ENCODE results near the gene REM2.

Gene REM2

DNA sequence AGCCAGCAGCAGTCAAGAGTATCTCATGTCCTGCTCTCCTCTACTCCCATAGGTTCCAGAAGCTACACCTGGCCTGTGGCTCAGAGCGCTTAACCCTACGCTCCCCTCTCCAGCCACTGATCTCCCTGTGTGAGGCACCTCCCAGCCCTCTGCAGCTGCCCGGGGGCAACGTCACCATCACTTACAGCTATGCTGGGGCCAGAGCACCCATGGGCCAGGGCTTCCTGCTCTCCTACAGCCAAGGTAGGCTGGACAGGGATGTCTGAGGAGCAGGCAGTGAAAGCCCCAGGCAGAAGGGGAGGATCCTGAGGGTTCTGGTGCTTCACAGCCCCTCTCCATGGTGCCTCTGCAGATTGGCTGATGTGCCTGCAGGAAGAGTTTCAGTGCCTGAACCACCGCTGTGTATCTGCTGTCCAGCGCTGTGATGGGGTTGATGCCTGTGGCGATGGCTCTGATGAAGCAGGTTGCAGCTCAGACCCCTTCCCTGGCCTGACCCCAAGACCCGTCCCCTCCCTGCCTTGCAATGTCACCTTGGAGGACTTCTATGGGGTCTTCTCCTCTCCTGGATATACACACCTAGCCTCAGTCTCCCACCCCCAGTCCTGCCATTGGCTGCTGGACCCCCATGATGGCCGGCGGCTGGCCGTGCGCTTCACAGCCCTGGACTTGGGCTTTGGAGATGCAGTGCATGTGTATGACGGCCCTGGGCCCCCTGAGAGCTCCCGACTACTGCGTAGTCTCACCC is 7.8 kb upstream of the REM2 start:
- no peak for DNase-seq

DNA sequence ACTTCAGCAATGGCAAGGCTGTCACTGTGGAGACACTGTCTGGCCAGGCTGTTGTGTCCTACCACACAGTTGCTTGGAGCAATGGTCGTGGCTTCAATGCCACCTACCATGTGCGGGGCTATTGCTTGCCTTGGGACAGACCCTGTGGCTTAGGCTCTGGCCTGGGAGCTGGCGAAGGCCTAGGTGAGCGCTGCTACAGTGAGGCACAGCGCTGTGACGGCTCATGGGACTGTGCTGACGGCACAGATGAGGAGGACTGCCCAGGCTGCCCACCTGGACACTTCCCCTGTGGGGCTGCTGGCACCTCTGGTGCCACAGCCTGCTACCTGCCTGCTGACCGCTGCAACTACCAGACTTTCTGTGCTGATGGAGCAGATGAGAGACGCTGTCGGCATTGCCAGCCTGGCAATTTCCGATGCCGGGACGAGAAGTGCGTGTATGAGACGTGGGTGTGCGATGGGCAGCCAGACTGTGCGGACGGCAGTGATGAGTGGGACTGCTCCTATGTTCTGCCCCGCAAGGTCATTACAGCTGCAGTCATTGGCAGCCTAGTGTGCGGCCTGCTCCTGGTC is 7.2 kb upstream of the REM2 start:
- no peak for DNase-seq

DNA sequence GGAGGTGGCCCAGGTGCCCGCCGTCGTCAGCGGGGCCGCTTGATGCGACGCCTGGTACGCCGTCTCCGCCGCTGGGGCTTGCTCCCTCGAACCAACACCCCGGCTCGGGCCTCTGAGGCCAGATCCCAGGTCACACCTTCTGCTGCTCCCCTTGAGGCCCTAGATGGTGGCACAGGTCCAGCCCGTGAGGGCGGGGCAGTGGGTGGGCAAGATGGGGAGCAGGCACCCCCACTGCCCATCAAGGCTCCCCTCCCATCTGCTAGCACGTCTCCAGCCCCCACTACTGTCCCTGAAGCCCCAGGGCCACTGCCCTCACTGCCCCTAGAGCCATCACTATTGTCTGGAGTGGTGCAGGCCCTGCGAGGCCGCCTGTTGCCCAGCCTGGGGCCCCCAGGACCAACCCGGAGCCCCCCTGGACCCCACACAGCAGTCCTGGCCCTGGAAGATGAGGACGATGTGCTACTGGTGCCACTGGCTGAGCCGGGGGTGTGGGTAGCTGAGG is 6.0 kb upstream of the REM2 start:
- DNase-seq, result no peak

DNA sequence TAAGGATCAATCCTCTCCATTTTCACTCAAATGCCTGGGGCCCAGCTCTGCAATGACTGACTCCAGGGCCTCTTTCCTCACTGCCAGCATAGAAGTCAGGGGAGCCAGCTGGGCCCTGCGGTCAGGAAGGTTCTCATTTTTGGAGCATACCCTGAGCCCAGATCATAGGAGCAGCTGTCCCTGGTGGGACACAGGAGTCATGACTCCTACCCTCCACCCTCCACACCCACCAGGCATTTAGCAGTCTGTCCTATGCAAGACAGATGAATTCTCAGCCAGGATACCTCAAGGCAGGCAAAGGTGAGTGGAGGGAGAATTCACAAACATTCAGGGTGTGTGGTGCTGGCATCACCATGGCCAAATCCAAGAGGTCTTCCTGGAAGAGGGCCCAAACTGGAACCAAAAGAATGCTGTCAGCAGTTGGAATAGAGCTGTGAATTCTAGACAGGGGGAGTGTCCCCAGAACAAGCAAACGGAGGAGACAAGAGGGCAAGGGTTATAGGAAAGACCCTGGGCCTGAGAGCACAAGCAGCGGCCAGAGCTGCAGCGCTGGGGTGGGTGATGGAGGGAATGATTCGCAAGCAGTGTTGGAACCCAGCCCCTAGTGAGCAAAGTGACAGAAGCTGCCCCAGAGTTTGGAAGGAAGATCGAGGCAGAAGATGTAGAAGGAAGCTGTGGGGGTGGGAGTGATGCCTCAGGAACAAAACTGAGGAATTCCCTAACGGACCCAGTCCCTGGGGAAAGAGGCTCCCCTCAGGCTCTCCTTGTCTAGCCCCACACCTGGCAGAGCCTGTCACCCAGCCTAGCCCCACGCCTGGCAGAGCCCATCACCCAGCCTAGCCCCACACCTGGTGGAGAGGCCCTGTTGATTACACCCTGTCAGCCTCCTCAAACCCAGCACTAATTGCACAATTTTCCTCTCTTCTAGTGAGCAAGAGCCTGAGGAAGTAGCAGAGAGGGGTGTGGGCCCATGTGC is 4.5 kb upstream of the REM2 start:
- DNase-seq, result no peak

DNA sequence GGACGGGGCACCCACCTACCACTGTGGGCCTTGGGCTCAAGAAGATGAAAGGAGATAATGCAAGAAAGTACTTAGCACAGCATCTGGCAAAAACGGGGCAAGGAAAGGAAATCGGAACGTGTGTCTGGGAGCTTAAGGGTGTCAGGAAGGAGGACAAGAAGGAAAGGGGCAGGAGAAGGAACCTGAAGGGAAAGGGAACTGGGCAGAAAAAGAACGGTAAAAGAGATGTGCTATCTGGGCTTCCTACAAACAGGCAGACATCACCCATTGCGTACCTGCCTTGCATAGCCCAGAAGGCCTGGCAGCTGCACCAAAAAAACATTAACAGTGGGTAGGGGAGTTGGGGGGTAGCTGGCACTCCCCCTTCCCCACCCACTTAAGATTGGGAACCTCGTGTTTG is 958 bp upstream of the REM2 start:
- no peak for DNase-seq

DNA sequence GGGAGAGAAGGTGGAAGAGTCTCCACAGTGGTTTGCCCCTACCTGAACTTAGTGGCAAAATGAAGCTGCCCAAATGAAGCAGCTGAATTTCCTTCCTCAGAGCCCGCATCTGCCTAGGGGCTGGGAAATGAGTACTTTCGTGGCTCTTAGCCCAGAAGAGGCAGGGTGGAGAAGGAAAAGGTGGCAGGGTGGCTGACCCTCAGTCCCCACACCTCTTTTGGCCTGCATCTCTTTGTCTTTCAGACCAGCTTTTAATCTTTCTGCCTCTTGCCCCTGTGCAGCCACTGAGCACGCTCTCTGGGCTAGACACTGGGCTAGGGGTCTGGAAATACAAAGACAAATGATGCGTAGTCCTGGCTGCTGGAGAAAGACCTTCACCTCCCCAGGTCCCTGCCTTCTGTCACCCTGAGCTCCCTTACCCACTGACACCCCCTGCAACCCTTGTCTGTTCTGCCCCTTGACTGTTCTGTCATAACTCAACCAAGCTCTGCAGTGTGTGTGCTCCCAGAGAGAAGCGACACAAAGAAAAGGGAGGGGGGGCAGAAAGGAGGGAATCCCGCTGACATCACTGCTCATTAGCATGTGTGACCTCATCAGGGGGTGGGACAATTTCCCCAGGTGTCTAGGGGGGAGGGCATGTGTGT is 371 bp upstream of the REM2 start:
- peak; percentile 75 for DNase-seq

DNA sequence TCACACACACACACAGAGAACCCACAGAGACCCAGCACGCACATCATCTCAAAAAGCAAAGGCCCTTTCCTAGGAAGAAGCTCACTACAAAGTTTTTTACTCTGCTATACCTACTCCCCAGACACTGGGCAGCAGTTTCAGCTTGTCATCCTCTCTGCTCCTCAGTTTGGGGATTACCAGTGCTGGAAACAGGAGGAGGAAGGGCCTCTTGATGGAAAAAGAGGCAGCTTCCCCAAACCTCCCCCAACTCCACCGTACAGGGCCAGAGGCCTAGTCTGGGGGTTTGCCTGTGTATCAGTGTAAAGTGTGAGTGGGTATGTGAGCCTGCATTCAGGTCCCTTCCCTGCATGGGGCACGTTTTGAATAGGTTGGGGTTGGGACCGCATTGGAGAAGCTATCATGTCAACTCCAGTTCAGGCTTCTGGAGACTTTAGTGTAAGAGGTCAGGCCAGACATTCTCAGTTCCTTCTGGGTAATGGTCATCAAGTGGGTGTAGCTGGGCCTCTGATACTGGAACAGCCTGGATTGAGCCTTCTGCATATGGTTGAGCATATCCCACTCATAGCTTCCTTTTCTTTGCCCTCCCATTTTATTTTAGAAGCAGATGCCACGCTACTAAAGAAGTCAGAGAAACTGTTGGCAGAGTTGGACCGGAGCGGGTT is 1.2 kb downstream of the REM2 start:
- DNase-seq, result no peak

DNA sequence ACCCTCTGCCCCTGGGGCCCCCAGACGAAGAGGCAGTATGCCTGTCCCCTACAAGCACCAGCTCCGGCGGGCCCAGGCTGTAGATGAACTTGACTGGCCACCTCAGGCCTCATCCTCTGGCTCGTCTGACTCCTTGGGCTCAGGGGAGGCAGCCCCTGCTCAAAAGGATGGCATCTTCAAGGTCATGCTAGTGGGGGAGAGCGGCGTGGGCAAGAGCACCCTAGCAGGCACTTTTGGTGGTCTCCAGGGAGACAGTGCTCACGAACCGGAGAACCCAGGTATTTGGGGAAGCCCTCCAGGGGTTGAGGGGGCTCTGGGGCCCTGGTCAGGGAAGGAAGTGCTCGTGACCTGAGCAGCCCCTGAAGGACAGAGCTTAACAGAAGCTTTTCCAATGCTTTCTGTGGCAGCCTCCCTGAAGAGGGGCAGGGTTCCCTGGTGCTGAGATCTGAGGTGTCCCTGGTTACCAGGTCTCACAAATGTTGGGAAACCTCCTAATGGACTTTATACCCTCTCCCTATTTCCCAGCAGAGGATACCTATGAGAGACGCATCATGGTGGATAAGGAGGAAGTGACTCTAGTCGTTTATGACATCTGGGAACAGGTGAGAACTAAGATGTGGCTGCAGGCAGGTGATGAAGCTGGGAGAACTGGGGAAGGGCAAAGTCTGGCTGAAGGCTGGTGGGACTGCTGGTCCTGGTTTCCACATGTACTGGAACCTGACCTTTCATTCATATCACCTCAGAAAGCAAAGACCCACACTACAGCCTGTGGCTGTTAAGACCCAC is 1.9 kb downstream of the REM2 start:
- DNase-seq, result no peak

DNA sequence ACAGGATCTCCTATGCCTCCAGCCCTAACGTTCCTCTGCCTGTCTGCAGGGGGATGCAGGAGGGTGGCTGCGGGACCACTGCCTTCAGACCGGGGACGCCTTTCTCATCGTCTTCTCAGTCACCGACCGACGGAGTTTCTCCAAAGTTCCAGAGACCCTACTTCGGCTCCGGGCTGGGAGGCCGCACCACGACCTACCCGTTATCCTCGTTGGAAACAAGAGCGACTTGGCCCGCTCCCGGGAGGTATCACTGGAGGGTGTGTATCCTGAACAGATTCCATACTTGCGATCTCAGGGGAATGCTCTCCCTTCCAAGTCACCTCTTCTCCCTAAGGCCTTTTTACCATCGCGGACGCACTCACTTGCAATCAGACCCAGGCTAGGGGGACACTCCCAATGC is 3.0 kb downstream of the REM2 start:
- no peak for DNase-seq

DNA sequence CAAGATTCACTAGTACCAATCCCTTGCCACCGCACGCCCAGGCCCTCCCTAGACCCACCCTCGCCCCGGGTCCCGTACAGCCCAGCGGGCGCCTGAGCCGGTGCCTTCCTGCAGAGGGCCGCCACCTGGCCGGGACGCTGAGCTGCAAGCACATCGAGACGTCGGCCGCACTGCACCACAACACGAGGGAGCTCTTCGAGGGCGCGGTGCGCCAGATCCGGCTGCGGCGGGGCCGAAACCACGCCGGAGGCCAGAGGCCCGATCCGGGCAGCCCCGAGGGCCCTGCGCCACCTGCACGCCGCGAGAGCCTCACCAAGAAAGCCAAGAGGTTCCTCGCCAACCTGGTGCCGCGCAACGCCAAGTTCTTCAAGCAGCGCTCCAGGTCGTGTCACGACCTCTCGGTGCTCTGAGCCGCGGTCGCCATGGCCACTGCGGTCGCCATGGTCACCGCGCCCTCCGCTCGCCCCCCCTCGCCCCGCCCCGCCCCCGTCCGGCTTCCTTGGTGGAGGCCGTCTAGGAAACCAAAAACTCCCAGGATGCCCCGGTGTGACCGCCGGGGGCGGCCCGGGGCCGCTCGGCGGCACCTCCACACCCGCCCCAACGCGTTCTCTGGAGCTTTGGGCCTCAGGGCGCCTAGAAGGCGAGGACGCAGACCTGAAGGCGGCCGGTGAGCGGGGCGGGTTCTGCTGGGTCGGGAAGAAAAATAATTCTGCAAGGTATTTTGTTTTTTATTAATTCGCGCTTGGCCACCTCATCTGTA is 3.7 kb downstream of the REM2 start:
- peak; percentile 54 for DNase-seq

DNA sequence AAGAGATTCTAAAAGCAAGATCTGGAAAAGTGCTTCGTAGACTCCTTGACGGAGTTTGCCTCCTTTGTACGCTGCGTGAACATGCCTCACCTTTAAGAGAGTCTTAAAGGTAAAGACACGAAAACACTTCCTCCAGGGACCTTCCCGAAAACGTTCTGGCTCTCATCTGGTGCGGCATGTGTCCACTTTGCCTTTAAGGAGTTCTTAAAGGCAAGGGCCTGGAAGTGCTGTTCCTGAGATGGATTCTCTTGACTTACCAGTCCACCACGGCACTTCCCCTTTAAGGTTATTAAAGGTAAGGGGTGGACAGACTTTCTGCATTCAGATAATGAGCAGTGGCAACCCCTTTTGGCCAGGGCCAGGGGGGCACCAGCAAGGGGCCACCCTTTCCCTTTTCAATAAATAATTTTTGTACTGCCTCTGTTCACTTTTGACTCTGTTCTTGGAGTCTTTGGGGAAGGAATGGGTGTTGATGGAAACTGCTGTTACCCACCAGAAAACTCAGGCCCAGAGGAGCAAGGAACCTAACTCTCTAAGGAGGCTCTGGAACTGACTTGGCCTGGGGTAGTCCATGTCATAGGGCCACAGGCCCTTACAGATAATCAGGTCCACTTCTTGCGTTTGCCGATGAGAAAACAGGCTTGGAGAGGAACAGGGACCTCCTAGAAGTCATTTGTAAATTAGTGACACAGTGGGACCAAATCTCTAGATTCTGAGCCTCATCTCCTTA is 4.4 kb downstream of the REM2 start:
- peak; percentile 44 for DNase-seq

DNA sequence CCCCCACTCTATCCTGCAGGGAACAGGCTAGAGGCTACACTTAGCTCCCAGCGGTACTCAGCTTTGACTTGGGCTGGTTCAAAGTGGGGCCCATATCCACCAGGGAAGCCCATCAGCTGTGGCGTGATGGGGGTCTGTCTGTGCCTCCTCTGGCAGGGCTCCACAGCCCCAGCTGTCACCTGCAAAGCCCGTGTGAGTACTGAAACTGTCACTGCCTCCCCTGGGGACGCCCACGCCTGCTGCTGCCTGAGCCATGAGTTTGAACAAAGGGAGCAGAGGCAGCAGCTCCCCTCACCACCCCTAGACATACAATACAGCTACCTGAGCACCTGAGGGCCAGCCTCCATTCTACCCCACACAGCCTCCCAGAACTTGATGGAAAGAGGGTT is 5.0 kb downstream of the REM2 start:
- peak; percentile 41 for DNase-seq

DNA sequence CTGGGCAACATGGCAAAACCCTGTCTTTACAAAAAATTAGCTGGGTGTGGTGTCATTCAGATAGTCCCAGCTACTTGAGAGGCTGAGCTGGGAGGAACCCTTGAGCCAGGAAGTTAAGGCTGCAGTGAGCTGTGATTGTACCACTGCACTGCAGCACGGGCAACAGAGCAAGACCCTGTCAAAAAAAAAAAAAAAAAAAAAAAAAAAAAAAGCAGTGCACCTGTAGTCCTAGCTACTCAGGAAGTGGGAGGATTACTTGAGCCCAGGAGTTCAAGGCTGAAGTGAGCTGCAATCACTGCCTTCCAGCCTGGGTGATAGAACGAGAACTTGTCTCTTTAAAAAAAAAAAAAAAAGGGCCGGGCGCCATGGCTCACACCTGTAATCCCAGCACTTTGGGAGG is 5.6 kb downstream of the REM2 start:
- no peak for DNase-seq

DNA sequence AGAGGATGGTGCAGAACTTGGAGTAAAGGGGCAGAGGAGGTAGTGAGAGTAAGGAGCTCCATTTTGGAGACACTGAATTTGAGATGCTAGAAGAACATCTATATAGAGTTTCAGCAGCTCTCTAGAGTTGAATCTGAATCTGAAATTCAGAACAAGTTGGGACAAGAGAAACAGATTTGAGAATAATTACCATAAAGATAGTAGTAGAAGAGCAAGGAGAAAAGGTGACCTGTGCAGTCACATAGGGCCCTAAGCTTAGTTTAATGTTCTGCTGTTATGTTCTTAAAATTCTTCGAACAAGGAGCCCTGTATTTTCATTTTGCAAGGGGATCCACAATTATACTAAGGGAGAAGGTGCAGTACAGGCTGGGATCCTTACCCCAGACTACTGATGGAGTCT is 7.4 kb downstream of the REM2 start:
- no peak for DNase-seq

DNA sequence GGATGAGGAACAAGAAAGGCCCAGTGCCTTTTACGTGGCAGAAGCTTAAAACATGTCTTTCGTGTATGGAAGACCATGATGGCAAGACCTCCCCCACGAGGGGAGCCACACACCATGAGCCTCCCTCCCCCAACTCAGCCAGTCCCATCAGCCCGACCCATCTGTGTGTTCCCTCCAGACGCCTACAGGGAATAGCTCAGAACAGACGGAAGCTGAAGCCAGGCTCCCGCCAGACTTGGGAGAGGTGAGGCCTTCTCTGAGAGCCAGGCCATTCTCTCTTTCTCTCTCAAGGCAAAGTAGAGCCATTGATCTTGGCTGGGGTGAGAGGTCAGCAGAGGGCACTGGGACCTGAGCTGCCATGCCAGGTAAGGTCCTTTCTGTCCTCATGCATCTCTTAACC is 9.5 kb downstream of the REM2 start:
- DNase-seq, result no peak

DNA sequence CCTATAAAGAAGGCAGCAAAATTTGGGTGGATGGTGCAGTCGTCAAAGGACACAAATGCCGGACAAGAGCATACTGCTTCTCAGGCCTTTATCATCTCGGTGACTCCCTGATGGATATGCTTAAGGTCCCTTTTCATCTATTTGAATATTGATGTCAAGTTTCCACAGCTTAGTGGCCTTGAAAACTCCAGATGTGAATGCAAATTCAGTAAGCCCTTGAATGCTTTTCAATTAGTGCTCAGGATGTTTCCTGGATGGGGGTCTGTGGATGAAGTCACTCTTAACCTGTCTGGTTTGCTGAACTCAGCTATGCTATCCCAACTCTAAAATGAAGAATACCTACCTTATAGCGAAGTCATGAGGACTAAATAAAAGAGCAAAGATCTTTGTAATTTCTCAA is 10.7 kb downstream of the REM2 start:
- no peak for DNase-seq

DNA sequence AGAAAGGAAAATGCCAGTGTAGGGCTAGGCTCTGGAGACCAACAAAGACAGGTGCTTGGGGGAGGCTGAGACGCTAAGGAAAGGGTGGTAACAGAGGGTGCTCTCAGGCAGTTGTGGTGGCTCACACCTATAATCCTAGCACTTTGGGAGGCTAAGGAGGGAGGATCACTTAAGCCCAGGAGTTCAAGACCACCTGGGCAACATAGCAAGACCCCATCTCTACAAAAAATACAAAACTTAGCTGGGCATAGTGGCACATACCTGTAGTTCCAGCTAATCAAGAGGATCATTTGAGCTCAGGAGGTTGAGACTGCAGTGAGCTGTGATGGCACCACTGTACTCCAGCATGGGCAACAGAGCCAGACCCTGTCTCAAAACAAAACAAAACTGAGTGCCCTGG is 12.4 kb downstream of the REM2 start:
- no peak for DNase-seq

DNA sequence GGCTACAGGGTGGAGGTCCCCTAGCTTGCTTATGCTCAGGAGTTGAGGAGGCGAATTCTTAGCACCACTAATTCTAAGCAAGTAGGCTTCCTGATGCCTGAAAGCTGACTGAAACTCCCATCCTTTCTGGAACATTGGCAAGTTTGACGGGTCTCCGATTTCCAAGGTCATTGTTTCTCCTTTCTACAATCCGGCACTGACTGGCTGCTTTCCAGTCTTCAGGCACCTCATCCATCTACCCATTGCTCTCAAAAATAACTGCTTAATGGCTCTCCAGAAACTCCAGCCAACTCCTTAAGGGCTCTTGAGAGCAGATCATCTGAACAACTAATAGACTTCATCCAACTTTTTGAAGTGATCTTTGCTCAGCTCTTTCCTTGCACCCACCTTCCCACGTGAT is 13.3 kb downstream of the REM2 start:
- no peak for DNase-seq

DNA sequence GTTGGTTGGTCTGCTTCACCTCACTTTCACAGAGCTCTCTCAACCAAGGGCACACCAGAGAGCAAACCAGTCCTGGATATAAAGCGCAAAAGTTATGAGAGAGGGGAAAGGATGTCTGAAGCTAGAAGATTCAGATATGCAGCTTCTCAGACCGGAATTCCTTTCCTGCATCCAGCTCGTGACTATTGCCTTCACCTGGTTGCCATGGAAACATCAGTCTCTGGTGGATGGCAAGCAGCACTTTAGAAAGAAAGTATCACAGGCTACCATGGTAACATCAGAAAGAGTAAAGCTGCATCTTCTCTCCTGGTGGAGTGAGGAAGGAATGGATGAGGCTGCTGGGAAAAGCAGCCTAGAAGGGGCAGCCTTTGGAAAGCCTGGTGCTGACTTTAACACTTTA is 13.7 kb downstream of the REM2 start:
- DNase-seq, result no peak

DNA sequence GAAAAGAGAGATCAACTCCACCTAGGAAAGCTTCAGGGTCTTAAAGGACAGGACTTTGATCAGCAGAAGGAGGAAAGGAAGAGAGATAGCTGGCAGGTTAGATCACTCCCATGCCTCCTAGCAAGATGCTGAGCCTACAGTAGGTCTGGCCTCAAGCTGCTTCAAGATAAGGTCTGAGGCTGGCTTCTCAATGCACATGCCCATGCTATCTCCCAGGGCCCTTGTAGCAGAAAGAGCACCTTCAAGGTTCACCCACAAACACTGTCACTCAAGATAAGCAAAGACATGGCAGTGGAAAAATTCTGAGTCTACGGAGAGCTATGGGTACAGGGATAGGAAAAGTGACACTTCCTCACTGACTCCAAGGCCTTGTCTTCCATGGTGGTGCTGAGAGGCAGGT is 14.3 kb downstream of the REM2 start:
- no peak for DNase-seq

Measured in NCI-H2107 (cell line).